Fibroblast of lung (primary cell): ENCODE data around the gene MAML2.

ENCODE experiments used
- CTCF ChIP-seq, 2 donors: IDR thresholded peaks in 1 of 2; conservative IDR thresholded peaks in 1 of 2; 1 replicate in 1 of 2; 2 replicates in 1 of 2; pipeline ENCODE4 v1.5.1; 2011 to 2012; ENCODE audit warnings: low read length in 2 of 2, control low read depth in 1 of 2, inconsistent platforms in 1 of 2, low read depth in 1 of 2, mild to moderate bottlenecking in 1 of 2
- EZH2 ChIP-seq: IDR thresholded peaks from 2 replicates; pipeline ENCODE4 v1.5.1; 2012; ENCODE audit warnings: low read length, control low read depth, mild to moderate bottlenecking; ENCODE audit errors: missing control alignments

DNA sequence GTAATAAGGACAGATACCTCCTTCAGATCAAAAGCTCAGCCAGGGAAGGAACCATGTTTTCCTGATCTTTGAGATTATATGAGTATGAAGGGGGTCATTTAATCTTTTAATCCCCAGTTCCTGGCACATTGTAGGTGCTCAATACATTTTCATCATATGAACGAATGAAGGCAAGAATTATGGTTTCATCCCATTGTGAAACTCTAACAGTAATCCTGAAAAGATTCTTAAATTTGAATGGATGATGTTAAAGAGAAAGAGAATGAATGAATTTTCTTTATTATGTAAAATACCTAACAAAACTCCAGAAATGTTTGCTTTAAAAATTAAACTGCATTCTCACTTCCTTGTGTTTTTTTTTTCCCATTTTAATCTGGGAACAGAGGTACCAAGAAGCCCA is 256.9 kb downstream of the MAML2 start:
- no peak for TF ChIP-seq CTCF (conservative IDR thresholded peaks at IDR 0.05 in 1 of 2, IDR thresholded peaks at IDR 0.05 in 1 of 2; ENCODE audit: low read depth in 1 of 2, low read length in 2 of 2)
- no peak for TF ChIP-seq EZH2
